Body of pancreas (tissue), 2 donors: ENCODE data around the gene PFAS. TPM values are rescaled to one million over a fixed set of nuclear protein-coding genes. Genes with fewer than 3 reads are reported as not detected.

Experiments
- total RNA-seq, 2 donors: library from RNA; depleted of rRNA; stranded (reverse); fragments of >200 nt; gene quantifications; one replicate each; pipeline ENCODE4 v1.1.0, GENCODE V29; 2016

The PFAS gene
- total RNA-seq, 2 donors from 2014 or later = 9.9 to 33.0 TPM

Other genes with a start within 250 kb of the PFAS start
- gene GUCY2D, start 246.7 kb upstream of the PFAS start, total RNA-seq = not detected
- gene ALOX15B, start 210.2 kb upstream of the PFAS start, total RNA-seq = 1 to 10 TPM in 1 of 2 donors, not detected in 1; 1.3 TPM
- not detected for gene ALOX12B, start 161.6 kb upstream of the PFAS start, total RNA-seq
- not detected for gene ALOXE3, start 130.8 kb upstream of the PFAS start, total RNA-seq
- gene HES7, start 125.2 kb upstream of the PFAS start, total RNA-seq = not detected
- 10 to 100 TPM; 27.5 to 78.8 TPM for gene PER1, start 96.9 kb upstream of the PFAS start, total RNA-seq
- gene VAMP2, start 86.3 kb upstream of the PFAS start, total RNA-seq = 10 to 100 TPM; 16.3 to 26.4 TPM
- 10 to 100 TPM in 1 of 2 donors, 1 to 10 TPM in 1; 7.6 to 12.7 TPM for gene TMEM107, start 72.9 kb upstream of the PFAS start, total RNA-seq
- 10 to 100 TPM; 11.9 to 16.2 TPM for gene BORCS6, start 59.1 kb upstream of the PFAS start, total RNA-seq
- gene AURKB, start 38.7 kb upstream of the PFAS start, total RNA-seq = not detected
- 10 to 100 TPM; 25.7 to 49.1 TPM for gene CTC1, start 1.2 kb upstream of the PFAS start, total RNA-seq
- gene RANGRF, start 39.4 kb downstream of the PFAS start, total RNA-seq = 10 to 100 TPM in 1 of 2 donors, 1 to 10 TPM in 1; 4.7 to 13.5 TPM
- gene SLC25A35, start 46.1 kb downstream of the PFAS start, total RNA-seq = 1 to 10 TPM; 1.0 to 7.6 TPM
- 1 to 10 TPM; 2.3 to 6.3 TPM for gene ARHGEF15, start 61.0 kb downstream of the PFAS start, total RNA-seq
- not detected for gene ODF4, start 90.6 kb downstream of the PFAS start, total RNA-seq
- gene RPL26, start 133.9 kb downstream of the PFAS start, total RNA-seq = 1,000 to 10,000 TPM; 1,496 to 1,646 TPM
- not detected for gene RNF222, start 148.5 kb downstream of the PFAS start, total RNA-seq
- gene NDEL1, start 186.6 kb downstream of the PFAS start, total RNA-seq = 10 to 100 TPM; 26.2 to 39.6 TPM